MM.1S (cell line): ENCODE data around the gene PDCD10.

Experiments
- EZH2 ChIP-seq: fragments of 300-600 bp; sonication (generic); optimal IDR thresholded peaks from 2 replicates; pipeline ENCODE3; 2017; ENCODE audit warnings: low read depth, mild to moderate bottlenecking, antibody characterized with exemption, low read length, mixed read lengths
- EZH2phosphoT487 ChIP-seq: fragments of 300-600 bp; sonication (generic); IDR thresholded peaks from 2 replicates; pipeline ENCODE4 v1.6.1; 2018; ENCODE audit warnings: antibody characterized with exemption, low read length
- TF ChIP-seq, protein P1 (sequence below): fragments of 300-600 bp; sonication (generic); IDR thresholded peaks from 2 replicates; pipeline ENCODE4 v1.5.1; 2016; ENCODE audit warnings: antibody characterized with exemption, low read length, mixed read lengths

- TF ChIP-seq, protein P1, sequence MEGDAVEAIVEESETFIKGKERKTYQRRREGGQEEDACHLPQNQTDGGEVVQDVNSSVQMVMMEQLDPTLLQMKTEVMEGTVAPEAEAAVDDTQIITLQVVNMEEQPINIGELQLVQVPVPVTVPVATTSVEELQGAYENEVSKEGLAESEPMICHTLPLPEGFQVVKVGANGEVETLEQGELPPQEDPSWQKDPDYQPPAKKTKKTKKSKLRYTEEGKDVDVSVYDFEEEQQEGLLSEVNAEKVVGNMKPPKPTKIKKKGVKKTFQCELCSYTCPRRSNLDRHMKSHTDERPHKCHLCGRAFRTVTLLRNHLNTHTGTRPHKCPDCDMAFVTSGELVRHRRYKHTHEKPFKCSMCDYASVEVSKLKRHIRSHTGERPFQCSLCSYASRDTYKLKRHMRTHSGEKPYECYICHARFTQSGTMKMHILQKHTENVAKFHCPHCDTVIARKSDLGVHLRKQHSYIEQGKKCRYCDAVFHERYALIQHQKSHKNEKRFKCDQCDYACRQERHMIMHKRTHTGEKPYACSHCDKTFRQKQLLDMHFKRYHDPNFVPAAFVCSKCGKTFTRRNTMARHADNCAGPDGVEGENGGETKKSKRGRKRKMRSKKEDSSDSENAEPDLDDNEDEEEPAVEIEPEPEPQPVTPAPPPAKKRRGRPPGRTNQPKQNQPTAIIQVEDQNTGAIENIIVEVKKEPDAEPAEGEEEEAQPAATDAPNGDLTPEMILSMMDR: no peak
- no peak for TF ChIP-seq EZH2phosphoT487
- TF ChIP-seq EZH2: no peak
These were observed 24.1 kb downstream of the PDCD10 start for GRCh38 chr3:167710552-167710951.
